HG02610 (cell line): ENCODE results near the gene GDF2.

Experiments
- ATAC-seq: cut with Tn5 transposase; IDR thresholded peaks from one replicate; pipeline ENCODE4 v1.9.1; 2021; ENCODE audit warnings: mild to moderate bottlenecking, moderate library complexity; ENCODE audit not compliant: unreplicated experiment

GDF2 gene

DNA sequence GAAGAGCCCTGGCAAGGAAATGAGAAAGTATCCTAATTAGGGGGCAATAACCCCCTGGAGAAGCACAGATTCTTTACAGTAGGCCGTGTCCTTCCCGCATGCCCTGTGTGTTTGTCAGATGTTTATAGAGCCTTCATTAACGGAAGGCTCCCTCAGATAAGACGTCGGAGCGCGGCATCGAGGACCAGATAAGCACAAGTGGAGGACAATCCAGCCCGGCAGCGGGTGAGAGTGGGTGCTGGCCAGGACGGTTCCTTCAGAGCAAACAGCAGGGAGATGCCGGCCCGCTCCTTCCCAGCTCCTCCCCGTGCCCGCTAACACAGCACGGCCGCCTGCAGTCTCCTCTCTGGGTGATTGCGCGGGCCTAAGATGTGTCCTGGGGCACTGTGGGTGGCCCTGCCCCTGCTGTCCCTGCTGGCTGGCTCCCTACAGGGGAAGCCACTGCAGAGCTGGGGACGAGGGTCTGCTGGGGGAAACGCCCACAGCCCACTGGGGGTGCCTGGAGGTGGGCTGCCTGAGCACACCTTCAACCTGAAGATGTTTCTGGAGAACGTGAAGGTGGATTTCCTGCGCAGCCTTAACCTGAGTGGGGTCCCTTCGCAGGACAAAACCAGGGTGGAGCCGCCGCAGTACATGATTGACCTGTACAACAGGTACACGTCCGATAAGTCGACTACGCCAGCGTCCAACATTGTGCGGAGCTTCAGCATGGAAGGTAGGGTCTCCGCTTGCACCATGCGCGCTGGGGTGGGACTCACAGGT lies at the start of gene GDF2:
GDF2 (plus strand) TSS at position 155 of the 762 bp plus-strand sequence; CDS start at position 370, 215 bp downstream.
- ATAC-seq: no peak

DNA sequence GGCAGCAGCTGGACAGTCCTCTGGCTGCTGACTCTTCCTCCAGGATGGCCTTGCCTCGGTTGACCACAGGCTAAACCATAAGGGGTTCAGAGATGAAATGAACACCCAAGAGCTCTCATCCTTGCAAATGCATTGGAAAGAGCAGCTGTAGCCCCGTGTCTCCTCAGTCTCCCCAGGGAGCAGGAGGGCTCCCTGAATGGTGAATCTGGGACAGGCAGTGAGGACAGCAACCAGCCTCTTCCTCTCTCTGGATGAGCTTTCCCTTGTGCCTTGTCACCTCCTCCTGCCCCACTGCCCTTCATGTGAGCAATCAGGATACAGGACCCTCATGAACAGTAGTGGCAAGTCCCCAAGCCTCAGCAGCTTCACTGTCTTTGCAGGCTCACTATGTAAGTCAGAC lies 46.2 kb upstream of the GDF2 start:
- ATAC-seq: no peak

DNA sequence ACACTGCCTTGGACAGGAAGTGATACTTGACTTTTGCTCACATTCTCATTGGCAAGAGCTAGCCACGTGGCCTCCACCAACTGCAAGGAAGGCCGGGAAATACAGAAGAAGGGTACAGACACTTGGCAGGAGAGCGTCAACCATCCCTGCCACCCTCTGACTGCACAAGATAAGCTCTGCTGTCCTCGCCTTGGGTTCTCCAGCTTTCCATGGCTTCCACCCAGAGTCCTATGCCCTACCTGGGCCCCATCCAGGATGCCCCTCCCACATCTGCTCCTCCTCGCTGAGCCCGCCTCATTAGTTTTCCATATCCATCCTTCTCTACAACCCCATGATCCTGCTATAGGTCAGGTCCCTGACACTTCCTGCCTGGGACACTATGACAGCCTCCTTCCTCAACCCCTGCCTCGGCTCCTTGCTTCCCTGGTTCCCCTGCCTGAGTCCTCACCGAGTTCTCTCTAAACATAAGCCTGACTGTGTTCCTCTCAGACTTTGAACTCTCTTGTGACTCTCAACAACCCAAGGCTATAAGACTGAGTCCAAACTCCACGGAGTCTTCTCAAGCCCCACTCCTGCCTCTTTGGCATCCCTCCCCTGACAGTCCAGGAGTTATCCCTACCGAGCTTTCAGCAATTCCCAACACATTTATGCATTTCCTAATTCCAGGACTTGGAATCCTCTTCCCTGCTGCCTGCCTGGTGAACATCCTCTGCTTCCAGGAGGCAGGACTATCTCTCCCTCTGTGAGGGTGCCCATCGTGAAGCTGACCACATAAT lies 45.5 kb upstream of the GDF2 start:
- ATAC-seq: no peak

DNA sequence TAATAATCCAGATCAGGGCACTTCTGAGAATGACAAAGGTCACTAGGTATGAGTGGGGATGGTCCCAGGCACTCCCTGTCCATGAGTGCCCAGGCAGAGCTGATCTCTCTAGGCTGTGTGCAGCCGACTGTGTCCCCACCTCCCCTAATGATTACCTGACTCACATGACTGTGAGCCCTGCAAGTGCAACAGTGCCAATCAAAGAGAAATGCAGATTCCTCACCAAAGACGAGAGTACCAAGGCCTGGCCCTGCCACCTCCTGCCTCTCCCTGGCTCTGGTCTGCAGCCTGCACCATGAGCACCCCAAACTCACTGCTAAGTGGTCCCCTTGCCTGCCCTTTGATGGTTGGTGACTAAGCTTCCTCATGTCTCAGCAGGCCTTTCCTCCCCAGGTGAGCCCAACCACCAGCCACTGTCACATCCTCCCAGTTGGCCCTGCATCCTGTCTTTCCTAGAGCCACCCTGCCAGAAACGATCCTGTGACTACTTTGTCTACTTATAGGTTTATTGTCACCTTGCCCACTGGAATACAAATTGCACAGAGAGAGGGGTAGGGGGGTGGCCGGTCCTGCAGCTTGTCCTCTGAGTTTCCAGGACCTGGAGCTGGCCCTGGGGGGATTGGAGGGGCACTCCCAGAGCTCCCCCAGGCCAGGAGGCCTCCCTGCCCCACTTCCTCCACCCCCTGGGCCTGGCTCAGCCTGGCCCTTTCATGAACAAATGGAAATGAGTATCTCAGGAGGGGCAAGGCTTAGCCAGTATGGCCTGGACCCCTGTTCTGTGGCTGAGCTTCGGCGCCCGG lies 44.7 kb upstream of the GDF2 start:
- no peak for ATAC-seq

DNA sequence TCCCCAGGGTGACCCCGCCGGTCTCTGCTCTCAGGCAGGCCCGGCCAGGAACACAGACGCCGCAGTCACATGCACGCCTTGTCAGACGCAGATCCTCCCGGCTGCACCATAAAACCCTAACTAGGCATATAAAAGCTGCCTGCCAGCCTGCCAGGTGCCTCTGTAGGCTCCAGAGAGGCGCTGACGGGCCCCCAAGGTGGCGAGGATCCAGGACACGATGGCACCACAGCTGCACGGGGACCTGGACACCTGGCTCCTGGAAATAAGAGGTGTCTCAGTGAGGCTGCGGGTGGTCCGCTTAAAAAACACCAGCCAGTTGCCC lies 44.1 kb upstream of the GDF2 start:
- no peak for ATAC-seq

DNA sequence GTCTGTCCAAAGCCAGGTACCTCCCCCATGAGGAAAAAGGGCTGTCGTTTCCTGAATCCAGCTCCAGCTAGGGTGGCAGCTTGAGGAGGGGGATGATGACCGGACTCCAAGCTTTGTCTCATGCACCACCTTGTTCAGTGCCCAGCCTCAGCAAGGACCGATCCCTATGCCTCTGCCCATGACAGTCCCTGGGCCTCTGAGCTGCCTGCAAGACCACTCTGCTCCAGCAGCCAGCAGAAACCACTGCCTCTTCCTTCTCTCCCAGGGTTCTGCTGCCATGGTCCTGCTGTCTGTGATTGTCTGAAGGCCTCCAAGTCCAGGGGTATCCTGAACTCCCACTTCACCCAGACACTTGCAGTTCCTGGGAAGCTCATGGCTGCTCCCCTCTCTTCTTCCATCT lies 43.5 kb upstream of the GDF2 start:
- ATAC-seq: no peak

DNA sequence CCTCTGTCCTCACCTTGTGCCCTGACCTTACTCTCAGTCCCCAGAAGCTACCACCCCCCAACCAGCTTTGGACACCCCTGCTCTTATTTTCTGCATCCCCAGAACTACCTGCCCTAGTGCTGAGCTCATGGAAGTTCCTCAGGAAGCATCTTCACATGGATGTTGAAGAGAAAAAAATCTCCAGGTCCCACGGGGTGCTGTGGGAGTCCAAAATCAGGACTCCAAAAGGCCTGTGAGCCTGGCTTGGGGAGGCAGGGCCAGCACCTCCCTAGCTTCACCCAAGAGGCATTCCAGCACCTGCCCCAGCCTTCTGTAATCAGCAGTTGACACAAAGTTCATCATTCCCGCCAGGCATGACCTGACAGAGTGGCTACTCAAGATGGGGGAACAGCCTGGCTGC lies 43.0 kb upstream of the GDF2 start:
- no peak for ATAC-seq

DNA sequence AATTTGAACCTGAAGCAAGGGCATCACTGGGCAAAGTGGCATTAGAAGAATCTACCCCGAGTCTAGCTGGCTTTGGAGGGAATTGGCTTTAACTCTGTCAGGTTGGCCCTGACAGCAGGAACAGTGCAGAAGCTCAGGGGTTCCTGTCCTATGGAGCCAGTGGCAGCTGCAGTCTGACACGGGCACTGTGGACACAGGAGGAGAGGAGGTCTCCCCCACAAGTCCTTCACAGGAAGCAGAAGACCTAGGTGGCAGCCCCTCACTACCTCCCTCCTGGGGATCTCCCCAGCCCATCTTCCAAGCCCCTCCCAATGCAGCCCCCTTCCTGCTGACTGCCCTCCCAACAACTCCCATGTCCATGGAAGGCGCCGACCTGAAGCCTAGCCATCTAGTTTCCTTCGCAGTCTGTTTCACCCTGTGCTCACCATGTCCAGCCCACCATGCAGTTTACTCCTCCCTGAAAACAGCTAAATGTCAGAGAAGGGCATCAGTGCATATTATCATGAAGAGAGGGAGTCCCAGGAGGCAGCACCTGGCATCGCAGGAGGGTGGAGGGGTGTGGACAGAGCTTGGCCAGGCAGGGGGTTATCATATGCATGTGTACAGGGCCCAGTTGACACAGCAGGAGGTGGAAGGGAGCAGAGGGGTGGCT lies 40.1 kb upstream of the GDF2 start:
- no peak for ATAC-seq

DNA sequence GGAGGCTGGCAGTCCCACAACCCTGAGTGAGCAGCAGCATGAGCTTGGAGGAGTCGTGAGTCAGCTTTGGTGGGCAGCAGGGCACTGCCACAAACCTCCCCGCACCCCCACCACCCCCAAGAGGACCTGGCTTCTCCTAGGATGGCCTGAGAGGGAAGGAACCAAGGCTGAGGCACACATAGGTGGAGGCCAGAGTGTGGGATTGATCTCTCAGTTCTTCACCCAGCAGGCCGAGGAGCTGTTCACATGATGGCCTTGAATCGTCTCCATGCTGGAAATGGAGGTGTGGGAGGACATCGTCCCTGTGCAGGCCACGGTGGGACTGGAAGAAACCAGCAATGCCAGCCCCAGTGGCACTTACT lies 39.6 kb upstream of the GDF2 start:
- ATAC-seq: no peak

DNA sequence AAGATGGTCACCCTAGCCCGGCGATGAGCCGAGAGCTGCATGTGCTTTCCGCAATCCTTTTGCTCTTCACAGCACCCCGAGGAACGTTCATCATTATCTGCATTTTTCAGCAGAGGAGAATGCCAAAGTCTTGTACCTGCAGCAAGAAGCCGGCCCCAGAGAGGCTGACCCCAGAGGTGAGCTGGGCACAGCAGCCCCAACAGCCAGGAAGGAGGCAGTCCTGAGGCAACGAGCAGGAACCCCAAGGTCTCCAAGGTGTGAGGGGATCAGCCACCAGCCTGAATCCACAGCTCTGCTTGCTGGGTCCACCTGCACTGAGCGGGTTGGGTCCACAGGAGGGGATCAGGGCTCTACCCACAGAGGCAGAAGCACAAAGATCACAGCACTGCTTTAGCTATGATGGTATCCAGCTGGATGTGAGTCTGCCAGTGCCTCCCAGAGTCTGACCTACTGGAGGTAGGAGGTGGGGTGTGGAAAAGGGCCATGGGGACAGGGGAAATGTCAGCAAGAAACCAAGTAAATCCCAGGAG lies 39.1 kb upstream of the GDF2 start:
- no peak for ATAC-seq

DNA sequence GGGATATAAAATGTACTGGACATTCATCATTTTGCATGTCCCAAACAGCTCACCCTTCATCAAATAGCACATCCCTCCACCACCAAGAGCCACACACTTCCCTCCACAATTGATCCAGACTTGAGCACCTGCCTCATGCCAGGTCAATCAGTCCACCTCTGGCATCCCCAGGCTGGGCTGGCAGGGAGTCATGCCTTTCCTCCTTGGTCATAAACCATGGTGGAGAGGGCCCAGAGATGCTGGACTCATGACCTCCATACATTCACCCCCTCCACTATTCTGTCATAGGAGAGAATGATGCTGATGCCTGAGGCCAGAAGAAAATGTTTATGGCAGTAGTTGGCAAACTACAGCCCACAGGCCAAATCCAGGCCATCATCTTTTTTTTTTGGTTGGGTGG lies 38.4 kb upstream of the GDF2 start:
- no peak for ATAC-seq

DNA sequence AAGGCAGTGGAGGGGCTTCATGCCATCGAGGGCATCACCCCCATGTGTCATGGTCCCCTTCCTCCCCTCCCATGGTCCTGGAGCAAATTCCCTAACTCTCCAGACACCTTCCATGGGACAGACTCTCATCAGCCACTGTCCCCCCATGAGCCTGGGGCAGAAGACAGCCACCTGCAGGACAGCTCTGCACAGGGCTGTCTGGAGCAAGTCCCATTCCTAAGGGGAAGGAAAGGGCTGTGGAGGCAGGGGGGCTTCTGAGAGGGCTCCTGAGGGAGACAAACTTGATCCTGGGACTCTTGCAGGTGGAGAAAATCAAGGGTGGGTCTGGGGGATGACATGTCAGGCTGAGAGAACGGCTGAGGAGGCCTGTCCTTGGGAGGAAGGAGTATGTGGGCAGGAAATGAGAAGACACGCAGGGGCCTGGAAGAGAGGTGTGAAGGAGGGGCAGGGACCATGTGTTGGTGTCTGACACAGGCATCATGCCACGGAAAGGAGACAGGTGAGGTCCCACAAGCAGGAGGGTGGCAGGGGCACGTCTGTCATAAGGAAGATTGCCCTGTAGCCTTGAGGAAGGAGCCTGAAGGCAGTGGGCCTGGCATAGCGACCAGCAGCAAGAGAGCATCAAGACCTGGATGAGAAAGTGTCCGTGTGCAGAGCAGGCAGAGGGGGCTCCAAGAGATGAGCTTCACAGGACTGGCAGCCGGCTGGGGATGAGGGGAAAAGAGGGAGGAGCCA lies 36.7 kb upstream of the GDF2 start:
- ATAC-seq: no peak

DNA sequence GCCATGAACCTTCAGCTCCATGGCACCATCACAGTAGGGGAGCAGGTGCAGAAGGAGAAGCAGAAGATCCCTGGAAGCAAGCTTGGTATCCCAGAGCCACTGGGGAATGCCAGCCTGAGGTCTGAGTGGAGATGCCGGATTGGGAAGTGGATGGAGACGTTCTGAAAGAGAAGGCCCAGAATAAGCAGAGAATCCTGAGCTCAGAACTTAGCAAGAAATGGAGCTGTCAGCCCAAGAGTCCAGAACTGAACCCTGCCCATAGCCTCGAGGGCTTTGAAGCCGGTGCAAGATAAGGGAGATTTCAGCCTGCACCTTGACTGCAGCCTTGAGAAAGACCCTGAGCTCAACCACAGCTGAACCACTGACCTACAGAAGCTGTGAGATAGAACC lies 36.1 kb upstream of the GDF2 start:
- ATAC-seq: no peak

DNA sequence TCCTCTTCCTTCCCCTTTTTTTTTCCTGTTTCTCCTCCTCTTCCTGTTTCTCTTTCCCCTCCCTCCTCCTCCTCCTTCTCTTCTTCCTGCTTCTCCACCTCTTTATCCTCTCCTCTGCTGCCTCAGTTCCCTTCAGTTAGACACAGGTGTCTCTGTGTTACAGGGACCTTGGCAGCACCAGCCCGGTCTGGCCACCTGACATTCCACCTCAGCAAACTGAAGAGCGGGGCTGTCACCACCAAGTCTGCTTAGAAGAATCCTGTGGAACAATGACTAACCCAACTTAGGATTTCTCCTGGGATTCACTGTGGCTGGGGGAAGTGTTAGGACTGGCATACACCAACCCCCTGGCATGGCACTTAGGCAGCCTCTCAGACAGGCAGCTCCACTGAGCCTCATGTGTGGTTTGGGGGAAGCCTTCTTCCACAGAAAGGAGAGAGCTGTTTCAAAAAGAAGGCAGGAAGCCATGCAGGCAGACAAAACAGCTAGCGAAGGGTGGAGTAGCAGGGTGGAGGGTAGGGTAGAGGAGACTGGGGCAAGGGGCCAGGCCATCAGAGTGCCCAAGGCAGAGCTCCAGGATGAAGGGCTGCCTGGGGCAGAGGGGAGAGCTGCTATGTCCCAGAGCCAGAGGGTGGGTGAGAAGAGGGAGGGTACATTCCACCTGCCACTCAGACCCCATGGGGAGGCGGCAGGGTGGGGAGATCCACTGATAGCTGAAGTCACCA lies 35.5 kb upstream of the GDF2 start:
- no peak for ATAC-seq

DNA sequence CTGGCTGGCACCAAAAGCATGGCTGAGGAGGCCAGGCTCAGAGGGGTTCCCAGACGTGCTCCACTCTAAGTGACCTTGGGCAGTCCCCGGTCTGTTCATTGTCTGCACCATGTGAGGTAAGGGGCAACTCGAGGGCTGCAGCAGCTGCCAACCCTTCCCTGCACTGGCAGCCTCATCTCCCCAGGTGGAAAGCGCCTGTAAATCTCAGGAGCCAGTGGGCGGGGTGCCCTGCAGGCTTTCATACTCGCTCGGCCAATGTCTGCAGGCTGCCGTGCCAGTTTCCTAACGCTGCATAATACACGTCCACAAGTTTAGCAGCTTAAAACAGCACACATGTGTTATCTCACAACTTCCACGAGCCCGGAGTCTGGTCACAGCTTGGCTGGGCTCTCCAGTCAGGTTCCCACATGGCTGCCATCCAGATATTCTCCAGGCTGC lies 34.9 kb upstream of the GDF2 start:
- ATAC-seq: no peak

DNA sequence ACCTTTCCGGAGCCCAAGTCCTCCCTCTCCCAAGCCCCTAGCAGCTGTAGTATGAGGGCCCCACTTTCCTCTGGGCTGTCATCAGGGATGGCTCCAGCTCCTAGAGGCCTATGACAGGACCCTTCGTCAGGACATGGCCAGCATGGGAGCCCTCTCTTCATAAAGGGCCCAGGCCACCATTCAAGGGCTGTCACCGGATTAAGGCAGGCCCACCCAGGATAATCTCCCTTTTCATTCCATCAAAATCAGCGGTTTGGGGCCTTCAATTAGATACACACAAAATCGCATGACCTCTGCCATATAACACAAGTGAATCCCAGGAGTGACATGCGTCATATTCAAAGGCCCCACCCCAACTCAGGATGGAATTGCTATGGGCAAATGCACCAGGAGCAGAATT lies 34.4 kb upstream of the GDF2 start:
- ATAC-seq: no peak

DNA sequence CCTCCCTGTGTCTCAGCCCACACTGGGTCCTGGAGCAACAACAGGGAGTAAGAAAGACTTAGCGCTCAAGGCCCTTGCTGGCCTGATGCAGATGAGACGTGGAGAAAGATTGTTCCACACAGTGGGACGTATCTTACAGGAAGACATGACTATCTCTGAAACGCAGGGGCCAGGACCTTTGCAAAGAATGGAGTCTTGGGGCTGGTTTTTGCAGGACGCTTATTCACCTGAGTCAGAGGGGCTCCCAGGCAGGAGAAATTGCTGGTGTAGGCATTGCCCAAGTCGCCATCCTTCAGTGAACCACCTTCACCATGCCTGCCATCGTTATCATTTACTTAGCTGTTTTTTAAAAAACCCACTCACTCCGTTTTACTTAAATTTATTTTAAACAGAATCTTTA lies 34.0 kb upstream of the GDF2 start:
- ATAC-seq: no peak

DNA sequence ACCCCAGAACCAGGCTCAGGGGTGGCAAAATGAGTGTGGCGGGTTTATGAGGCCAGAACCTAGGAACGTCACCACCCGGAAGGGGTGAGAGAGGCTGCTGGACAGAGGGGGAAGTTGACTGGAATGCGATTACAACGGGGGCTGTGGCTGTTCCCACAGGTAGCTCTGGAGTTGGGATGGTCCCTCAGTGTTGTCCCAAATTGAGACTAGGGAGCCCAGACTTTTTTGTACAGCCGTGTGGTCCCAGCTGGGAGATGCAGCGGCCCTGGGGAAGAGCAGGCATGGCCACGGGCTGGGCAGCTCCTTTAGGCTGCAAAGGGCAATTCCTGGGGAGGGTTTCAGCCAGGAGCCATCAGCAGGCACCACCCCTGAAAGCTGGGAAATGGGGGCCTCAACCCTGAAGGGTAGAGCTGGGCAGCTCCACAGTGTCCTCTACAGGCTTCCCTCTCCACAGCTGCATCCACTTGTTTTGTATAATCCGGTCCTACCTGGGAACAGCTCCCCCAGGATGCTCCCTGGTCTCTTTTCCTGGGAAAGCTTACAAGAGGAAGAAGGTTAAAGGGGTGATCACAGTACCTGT lies 33.2 kb upstream of the GDF2 start:
- ATAC-seq: no peak

DNA sequence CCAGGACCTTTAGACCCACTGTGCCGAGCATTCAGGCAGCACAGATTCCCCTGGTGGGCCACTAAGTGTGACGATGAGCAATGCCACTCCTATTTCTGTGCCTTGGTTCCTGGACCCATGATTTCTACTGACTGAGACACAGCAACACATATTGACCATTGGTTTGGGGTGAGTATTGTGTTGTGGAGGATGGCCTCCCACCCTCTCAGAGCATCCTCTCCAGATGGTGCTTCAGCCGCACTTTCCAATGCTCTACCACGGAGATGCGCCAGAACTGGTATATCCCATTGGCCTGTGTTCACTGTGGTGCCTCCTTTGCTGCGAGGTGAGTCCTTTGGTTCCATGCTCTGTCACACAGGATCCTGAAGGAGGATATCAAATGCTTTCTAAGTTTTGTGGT lies 32.3 kb upstream of the GDF2 start:
- no peak for ATAC-seq
